ENCODE results near the gene SLC4A5.
A peak's percentile ranks its signal among the peaks of the same experiment; 100 is the strongest.
"Not testable (repeated sequence)": the region's sequence is repeated elsewhere in the genome, so short reads cannot be mapped to it uniquely, and the experiment has no call there.

The SLC4A5 gene

GRCh38 chr2:74367789-74368188, 24.6 kb upstream of the SLC4A5 start:
- no peak for DNase-seq (ENCODE audit: low spot score)

GRCh38 chr2:74366036-74366435, 22.8 kb upstream of the SLC4A5 start:
- DNase-seq (ENCODE audit: low spot score): no peak

GRCh38 chr2:74364533-74365505, 21.6 kb upstream of the SLC4A5 start:
- no peak for DNase-seq (ENCODE audit: low spot score)

- DNase-seq (ENCODE audit: low spot score): no peak
Observed at GRCh38 chr2:74361327-74361726, 18.1 kb upstream of the SLC4A5 start.

GRCh38 chr2:74357627-74358026, 14.4 kb upstream of the SLC4A5 start:
- DNase-seq (ENCODE audit: low spot score): no peak

- DNase-seq (ENCODE audit: low spot score): no peak
Observed at GRCh38 chr2:74349889-74350288, 6.7 kb upstream of the SLC4A5 start.

- no peak for DNase-seq (ENCODE audit: low spot score)
Observed at GRCh38 chr2:74347742-74348141, 4.5 kb upstream of the SLC4A5 start.

- DNase-seq (ENCODE audit: low spot score): no peak
Observed at GRCh38 chr2:74347303-74347702, 4.1 kb upstream of the SLC4A5 start.

GRCh38 chr2:74345272-74345943, 2.2 kb upstream of the SLC4A5 start:
- DNase-seq (ENCODE audit: low spot score): no peak

- not testable (repeated sequence) for DNase-seq (ENCODE audit: low spot score)
Observed at GRCh38 chr2:74336227-74336626, 7.0 kb downstream of the SLC4A5 start.

GRCh38 chr2:74334931-74335333, 8.3 kb downstream of the SLC4A5 start:
- peak; percentile 90 for DNase-seq (ENCODE audit: low spot score)

- peak; percentile 98 for DNase-seq (ENCODE audit: low spot score)
Observed at GRCh38 chr2:74333896-74334586, 9.2 kb downstream of the SLC4A5 start.

- peak; percentile 59 for DNase-seq (ENCODE audit: low spot score)
Observed at GRCh38 chr2:74333175-74333574, 10.0 kb downstream of the SLC4A5 start.

GRCh38 chr2:74332550-74333174, 10.6 kb downstream of the SLC4A5 start:
- DNase-seq (ENCODE audit: low spot score): peak; percentile 34

GRCh38 chr2:74328573-74328972, 14.6 kb downstream of the SLC4A5 start:
- no peak for DNase-seq (ENCODE audit: low spot score)

GRCh38 chr2:74328074-74328473, 15.1 kb downstream of the SLC4A5 start:
- no peak for DNase-seq (ENCODE audit: low spot score)

- DNase-seq (ENCODE audit: low spot score): no peak
Observed at GRCh38 chr2:74327627-74328026, 15.6 kb downstream of the SLC4A5 start.

GRCh38 chr2:74327199-74327598, 16.0 kb downstream of the SLC4A5 start:
- no peak for DNase-seq (ENCODE audit: low spot score)

GRCh38 chr2:74325815-74326214, 17.4 kb downstream of the SLC4A5 start:
- DNase-seq (ENCODE audit: low spot score): no peak

- DNase-seq (ENCODE audit: low spot score): no peak
Observed at GRCh38 chr2:74321737-74322136, 21.5 kb downstream of the SLC4A5 start.

GRCh38 chr2:74317701-74318100, 25.5 kb downstream of the SLC4A5 start:
- DNase-seq (ENCODE audit: low spot score): no peak

Measured in cerebellar cortex (tissue), 1 donor.